ENCODE results near the gene MACF1.

DNA sequence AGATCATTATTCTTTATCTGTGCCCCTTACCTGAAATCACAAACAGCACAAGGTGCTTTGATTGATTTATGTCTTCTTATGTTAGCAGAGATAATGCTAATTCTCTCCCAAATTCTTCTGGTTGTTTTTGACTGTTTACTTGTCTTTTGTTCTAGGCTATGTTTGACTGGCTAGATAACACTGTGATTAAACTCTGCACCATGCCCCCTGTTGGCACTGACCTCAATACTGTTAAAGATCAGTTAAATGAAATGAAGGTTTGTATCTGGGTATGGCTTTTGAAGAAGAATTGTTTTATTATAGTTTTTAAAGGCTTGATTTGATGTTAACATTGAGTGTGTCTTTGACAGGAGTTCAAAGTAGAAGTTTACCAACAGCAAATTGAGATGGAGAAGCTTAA, 237.3 kb downstream of the MACF1 start:
- no peak for TF ChIP-seq POLR2A (IDR thresholded peaks at IDR 0.05)
- TF ChIP-seq, protein P1, sequence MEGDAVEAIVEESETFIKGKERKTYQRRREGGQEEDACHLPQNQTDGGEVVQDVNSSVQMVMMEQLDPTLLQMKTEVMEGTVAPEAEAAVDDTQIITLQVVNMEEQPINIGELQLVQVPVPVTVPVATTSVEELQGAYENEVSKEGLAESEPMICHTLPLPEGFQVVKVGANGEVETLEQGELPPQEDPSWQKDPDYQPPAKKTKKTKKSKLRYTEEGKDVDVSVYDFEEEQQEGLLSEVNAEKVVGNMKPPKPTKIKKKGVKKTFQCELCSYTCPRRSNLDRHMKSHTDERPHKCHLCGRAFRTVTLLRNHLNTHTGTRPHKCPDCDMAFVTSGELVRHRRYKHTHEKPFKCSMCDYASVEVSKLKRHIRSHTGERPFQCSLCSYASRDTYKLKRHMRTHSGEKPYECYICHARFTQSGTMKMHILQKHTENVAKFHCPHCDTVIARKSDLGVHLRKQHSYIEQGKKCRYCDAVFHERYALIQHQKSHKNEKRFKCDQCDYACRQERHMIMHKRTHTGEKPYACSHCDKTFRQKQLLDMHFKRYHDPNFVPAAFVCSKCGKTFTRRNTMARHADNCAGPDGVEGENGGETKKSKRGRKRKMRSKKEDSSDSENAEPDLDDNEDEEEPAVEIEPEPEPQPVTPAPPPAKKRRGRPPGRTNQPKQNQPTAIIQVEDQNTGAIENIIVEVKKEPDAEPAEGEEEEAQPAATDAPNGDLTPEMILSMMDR (IDR thresholded peaks at IDR 0.05): no peak
